ENCODE measurements around the gene CCDC60.

Gene CCDC60

DNA sequence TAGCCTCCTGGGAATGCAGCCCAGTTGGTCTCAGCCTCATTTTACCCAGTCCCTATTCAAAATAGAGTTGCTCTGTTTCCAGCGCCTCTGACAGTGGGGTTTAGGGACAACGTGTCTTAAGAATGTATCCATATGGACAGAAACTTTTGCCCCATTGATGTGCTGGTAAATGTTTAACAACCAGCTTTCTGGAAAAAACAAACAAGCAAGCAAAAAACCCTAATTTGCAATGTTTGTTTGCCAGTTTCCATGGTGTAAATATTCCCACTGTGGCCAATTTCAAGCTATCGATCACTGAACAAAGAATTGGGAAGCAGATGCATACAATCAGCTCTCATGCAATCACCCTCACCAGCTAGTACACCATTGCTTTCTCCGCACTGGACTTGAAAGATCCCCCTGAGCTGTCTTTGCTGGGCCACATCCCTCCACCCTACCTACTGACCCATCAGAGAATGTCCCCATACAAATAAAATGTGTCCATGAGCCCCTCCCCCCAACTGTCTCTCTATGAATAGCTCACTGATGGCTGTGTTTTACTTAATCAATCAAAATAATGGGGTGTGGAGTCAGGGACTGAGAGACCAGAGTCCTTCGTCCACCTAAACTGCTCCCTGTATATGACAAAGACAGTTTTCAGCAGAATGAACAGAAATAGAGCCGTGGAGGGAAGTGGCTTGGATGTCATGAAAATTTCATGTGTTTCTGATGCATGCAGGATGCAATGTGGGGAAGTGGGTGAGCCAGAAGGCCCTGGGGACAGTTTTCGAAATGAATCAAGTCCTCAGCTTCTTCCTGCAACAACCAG is 40.8 kb downstream of the CCDC60 start:
- no peak overlapping the region for H3K4me3 ChIP-seq (ENCODE audit: control insufficient read depth, low read depth, low read length)
- TF ChIP-seq, protein P1, sequence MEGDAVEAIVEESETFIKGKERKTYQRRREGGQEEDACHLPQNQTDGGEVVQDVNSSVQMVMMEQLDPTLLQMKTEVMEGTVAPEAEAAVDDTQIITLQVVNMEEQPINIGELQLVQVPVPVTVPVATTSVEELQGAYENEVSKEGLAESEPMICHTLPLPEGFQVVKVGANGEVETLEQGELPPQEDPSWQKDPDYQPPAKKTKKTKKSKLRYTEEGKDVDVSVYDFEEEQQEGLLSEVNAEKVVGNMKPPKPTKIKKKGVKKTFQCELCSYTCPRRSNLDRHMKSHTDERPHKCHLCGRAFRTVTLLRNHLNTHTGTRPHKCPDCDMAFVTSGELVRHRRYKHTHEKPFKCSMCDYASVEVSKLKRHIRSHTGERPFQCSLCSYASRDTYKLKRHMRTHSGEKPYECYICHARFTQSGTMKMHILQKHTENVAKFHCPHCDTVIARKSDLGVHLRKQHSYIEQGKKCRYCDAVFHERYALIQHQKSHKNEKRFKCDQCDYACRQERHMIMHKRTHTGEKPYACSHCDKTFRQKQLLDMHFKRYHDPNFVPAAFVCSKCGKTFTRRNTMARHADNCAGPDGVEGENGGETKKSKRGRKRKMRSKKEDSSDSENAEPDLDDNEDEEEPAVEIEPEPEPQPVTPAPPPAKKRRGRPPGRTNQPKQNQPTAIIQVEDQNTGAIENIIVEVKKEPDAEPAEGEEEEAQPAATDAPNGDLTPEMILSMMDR (conservative IDR thresholded peaks at IDR 0.05; ENCODE audit: control insufficient read depth, insufficient read depth, low read depth, low read length): no peak
- no peak for DNase-seq (ENCODE audit: low read depth)

DNA sequence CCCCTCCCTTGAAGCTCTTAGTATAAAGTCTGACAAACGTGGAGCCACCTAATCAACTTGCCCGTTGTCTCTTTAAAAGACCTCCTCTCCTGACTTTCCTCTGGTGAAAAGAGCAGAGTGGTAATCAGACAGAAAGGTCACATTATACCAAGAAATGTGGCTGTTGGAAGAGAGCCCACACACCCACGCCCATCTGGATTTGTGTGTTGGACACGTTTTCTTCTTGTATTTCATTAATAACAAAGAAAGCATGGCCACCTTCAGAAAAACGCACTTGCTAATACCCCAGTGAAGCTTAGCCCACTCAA is 41.3 kb downstream of the CCDC60 start:
- TF ChIP-seq, protein P1 (conservative IDR thresholded peaks at IDR 0.05; ENCODE audit: control insufficient read depth, insufficient read depth, low read depth, low read length): no peak
- DNase-seq (ENCODE audit: low read depth): no peak
- no peak overlapping the region for H3K4me3 ChIP-seq (ENCODE audit: control insufficient read depth, low read depth, low read length)

DNA sequence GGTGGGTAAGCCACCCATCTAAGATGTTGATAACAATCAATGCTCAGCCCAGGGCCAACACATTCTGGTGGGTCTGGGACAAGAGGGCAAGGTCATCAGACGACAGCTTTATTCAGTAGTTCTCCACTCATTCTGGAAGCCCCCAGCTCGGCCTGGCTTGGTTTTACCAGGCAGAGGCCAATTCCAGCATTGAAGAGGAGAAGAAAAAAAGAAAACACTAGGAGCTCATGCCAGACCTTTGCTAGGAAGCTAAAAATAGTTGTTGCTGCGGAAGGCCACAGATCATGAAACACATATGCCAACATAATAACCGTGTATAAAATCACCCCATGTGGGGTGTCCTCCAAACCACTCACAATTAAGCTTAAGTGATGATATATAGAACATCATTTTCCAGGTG is 44.4 kb downstream of the CCDC60 start:
- H3K4me3 ChIP-seq (ENCODE audit: control insufficient read depth, low read depth, low read length): no peak overlapping the region
- TF ChIP-seq, protein P1 (conservative IDR thresholded peaks at IDR 0.05; ENCODE audit: control insufficient read depth, insufficient read depth, low read depth, low read length): no peak

DNA sequence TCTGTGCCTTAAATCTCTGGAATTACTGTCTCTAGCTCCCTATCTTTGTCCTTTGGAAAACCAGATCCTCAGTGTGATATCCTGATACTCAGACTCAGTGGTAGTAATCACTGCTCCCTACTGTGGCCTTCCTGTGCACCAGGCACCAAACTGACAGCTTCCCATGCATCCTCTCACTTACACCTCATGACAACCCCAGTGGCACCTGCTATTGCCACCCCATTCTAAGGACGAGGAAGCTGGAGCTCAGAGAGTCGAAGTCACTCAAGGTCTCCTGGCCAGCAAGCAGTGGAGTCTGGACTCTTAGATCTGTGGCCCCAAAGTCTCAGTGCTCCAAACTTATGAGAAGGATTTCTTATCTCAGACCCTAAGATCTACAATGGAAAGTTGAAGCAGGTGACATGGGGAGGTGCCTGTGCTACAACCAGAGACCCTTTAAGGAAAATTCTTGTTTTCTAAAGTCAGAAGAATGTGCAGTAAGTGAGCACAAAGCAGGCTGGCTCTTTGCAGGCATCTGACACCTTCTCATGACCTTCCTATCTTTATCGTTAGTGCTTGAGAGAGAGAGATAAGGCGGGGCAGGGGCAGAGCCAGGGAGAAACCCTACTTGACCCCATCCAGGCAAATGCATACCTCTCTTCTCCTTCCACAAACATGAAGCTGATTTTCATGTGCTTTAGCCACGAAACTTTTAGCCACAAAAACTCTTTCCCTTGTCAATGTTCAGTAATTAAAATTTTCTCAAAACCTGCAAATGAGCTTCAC is 47.1 kb downstream of the CCDC60 start:
- TF ChIP-seq, protein P1 (conservative IDR thresholded peaks at IDR 0.05; ENCODE audit: control insufficient read depth, insufficient read depth, low read depth, low read length): no peak
- no peak overlapping the region for H3K4me3 ChIP-seq (ENCODE audit: control insufficient read depth, low read depth, low read length)
- no peak for DNase-seq (ENCODE audit: low read depth)

More for the DNA sequence above, 44.4 kb downstream of the CCDC60 start:
- DNase-seq (ENCODE audit: low read depth): no peak

DNA sequence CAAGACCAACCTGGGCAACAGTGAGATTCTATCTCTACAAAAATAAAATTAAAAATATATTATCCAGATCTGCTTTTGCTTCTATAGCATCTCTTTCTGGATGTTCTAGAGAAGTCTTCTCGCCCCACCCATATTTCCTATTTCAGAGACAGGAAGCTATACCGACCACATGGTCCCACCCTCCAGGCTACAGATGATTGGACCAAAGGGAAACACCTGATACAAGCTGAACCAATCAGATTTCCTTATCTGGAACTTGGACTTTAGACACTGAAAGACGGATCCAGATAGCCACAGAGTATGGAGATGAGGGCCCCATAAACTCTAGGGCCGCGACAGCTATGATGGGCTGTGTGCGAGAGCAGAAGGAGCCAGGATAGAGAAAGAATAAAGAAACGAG is 48.7 kb downstream of the CCDC60 start:
- H3K4me3 ChIP-seq (ENCODE audit: control insufficient read depth, low read depth, low read length): no peak overlapping the region

DNA sequence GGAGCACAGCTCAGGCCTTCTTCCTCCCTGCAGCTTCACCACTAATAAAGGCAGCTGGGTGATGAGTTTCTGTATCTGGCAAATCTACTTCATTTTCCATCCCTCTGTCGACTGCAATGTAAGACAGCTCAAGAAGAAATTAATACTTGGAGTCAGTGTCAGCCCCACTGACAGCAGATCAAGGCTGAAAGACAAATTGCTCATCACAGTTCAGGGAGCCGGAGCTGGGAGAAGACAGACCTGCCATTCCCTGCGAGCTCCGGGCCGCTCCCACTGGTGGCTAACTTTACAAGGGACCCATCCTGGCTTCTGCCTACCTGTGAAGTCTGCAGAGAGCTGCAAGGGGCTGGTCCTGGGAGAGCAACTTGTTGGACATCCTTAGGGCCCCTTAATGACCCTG is 49.8 kb downstream of the CCDC60 start:
- no peak for DNase-seq (ENCODE audit: low read depth)
- TF ChIP-seq, protein P1 (conservative IDR thresholded peaks at IDR 0.05; ENCODE audit: control insufficient read depth, insufficient read depth, low read depth, low read length): no peak
- no peak overlapping the region for H3K4me3 ChIP-seq (ENCODE audit: control insufficient read depth, low read depth, low read length)

More for the DNA sequence above, 48.7 kb downstream of the CCDC60 start:
- TF ChIP-seq, protein P1 (conservative IDR thresholded peaks at IDR 0.05; ENCODE audit: control insufficient read depth, insufficient read depth, low read depth, low read length): no peak
- DNase-seq (ENCODE audit: low read depth): no peak
